GM21381 (cell line): ENCODE results near the gene GPBP1L1.

Experiments used
- ATAC-seq: cut with Tn5 transposase; IDR thresholded peaks from one replicate; pipeline ENCODE4 v1.9.1; 2021; ENCODE audit warnings: mild to moderate bottlenecking, moderate library complexity; ENCODE audit not compliant: unreplicated experiment

GPBP1L1 gene

GRCh38 chr1:45643978-45644377 lies 42.4 kb downstream of the GPBP1L1 start:
- no peak for ATAC-seq

GRCh38 chr1:45643321-45643720 lies 43.0 kb downstream of the GPBP1L1 start:
- ATAC-seq: no peak

DNA sequence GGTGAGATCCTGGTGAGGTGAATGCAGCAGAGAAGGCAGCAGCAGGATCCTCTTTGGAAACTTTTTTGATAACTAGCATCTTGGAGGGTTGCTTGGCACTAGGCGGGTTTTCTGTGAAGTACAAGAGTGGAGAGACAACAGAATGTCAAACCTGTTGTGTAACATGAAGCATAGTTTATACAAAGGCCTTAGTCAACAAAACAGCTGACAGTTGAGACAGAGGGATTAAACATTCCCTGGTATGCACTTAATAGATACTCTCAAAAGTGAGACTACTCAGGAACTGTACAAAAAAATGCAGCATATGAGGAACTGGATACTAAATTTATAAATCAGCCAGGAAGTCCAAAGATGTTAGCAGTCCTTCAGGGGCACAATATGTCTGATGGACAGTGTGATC lies 46.0 kb downstream of the GPBP1L1 start:
- ATAC-seq: no peak

GRCh38 chr1:45635211-45635610 lies 51.1 kb downstream of the GPBP1L1 start:
- no peak for ATAC-seq

GRCh38 chr1:45630429-45630828 lies 55.9 kb downstream of the GPBP1L1 start:
- ATAC-seq: no peak

DNA sequence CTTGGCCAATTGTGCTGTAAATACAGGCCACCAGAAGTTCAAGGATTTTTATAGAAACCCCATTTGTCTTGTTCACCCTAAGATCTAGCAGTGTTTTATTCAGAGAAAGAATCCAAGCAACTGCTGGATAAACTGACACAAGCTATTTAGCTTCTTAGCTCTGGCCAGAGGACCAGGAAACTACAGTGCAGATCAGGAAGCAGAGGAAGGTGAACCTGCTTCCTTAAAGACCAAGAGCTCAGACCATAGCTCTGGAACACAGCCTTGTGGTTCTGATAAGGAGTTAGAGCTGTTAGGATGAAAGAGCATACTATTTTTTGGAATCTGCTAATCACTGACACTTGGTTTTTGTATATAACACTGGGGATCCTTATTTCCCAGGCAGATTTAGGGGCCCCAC lies 57.3 kb downstream of the GPBP1L1 start:
- ATAC-seq: no peak

- ATAC-seq: no peak
These were observed 62.4 kb downstream of the GPBP1L1 start, which contains the start of gene CCDC17 for GRCh38 chr1:45623972-45624371. Gene CCDC17 (minus strand): TSS chr1:45624054. CDS start chr1:45623909, 145 bp downstream.

GRCh38 chr1:45622524-45623394 lies 63.6 kb downstream of the GPBP1L1 start:
- ATAC-seq: no peak

GRCh38 chr1:45621895-45622523 lies 64.3 kb downstream of the GPBP1L1 start:
- no peak for ATAC-seq

DNA sequence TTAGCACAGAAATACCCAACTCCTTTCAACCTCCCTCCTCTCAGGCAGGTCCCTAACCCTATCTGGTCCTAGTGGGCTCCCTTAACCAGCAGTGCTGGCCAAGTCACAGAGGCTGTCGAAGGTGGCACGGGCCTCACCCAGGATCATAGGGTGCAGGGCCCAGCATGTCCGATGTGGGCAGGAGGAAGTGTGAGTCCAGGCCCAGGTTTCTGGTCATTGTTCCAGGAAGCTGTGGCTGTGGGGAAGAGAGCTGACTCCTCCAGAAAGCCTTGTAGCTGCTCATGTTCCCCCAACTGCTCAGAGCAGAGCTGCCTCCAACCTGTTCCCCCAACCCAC lies 64.9 kb downstream of the GPBP1L1 start:
- no peak for ATAC-seq

DNA sequence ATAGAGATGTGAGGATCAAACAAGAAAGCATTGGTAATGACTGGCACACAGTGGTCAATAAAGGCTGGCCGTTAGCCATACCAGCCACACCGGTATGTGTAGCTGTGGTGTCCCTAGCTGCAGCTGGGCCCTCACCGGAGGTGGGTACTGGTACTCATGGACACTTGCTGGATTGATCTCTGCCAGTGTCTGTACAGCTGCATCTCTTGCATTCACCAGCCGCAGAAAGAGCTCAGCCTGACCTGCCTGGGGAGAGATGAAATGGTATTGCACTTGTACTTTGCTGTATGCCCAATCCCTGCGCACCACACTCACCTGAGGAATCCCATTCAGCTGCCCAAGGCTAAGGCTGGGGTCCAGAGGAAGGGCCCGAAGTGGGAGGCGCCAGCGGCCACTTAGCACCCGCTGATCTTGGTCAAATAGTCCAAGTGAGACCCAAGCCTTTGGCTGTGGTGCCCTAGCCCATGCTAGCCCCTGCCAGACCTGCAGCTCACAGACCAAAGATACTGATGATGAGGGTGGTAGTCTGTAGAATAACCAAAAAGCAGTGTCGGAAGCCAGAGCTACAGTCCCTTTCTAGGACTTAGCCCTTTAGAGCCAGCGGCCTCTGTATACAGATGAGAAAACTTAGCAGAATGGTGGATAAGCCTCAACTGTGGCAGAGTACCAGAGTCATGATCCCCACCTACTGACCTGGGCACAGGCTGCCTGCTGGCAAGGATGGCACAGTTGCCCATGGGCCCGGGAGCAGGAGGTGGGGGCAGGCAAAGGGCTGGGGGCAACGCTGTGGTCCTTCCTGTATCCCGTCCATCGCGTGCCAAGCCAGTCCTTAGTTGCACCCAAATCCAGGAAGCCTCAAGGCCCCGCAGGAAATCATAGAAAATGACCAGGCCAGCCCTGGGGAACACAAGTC lies 65.5 kb downstream of the GPBP1L1 start:
- no peak for ATAC-seq

DNA sequence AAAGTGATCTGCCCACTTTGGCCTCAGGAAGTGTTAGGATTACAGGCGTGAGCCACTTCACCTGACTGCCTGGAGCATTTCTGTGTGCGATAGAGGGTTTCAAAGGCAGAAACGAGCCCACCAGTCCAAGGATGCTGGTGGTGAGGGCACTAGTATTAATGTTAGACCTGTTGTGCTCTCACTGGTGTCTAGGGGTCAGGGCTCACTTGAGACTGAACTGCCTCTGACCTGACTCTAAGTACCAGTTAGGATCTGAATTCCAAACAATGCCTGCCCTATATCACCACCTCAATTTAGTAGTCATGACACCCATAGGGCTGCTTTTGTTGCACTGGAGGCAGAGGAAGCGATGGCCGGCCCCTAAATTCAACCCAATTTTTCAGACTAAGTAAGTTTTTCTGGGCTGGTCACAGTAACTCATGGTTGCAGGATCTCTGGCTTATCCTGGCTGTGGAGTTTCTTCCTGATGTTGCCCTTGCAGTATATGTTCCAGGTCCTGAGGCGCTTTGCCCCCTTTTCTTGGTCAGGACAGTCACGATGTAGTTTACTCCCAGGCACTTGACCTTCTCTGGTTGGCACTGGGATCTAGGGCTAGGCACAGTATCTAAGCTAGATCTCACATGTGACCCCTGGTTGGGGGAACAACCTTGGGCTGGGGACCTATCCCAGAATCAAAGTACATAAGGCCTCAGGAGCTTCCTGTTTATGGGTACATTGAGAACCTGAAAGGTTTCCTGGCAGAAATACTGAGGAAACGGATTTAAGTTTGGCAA lies 67.0 kb downstream of the GPBP1L1 start:
- no peak for ATAC-seq

DNA sequence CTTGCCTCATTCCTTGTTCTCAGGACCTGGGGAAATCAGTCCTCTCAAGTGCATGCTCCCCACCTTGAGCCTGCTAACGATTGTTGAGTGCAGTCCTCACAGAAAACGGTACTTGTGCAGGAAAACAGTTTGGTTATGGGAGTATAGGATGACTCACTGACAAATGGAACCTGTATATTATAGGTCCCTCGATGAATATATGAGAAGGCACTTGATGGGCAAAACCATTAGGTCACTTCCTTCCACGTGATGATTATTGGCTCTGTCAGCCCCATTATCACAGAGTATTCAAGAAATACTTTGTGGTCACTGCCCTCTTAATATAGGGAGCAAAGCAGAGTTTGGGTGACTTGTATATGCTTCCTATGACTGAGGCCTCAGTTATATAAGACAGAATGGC lies 68.7 kb downstream of the GPBP1L1 start:
- no peak for ATAC-seq

DNA sequence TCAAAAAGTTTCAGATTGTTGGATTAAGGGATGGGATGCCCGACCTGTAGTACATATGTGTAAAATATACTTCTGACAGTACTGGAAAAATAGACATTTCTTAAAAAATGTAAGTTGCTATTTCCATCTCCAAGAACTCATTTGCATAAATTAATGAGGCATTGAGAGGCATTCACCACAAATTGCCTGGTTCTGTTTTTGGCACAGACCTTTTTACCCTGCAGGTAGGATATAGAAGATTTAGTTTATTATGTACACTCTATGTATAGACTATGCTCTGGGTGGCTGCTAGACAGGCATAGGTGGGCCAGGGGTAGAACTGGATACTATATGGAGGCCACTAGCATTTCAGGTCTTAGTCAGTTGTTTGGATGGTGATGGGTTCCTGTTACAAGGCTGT lies 70.4 kb downstream of the GPBP1L1 start:
- ATAC-seq: no peak

- no peak for ATAC-seq
These were observed 73.3 kb downstream of the GPBP1L1 start for GRCh38 chr1:45612941-45613579.

GRCh38 chr1:45610589-45611226 lies 75.6 kb downstream of the GPBP1L1 start:
- no peak for ATAC-seq

- no peak for ATAC-seq
These were observed 77.9 kb downstream of the GPBP1L1 start for GRCh38 chr1:45608175-45609156.

DNA sequence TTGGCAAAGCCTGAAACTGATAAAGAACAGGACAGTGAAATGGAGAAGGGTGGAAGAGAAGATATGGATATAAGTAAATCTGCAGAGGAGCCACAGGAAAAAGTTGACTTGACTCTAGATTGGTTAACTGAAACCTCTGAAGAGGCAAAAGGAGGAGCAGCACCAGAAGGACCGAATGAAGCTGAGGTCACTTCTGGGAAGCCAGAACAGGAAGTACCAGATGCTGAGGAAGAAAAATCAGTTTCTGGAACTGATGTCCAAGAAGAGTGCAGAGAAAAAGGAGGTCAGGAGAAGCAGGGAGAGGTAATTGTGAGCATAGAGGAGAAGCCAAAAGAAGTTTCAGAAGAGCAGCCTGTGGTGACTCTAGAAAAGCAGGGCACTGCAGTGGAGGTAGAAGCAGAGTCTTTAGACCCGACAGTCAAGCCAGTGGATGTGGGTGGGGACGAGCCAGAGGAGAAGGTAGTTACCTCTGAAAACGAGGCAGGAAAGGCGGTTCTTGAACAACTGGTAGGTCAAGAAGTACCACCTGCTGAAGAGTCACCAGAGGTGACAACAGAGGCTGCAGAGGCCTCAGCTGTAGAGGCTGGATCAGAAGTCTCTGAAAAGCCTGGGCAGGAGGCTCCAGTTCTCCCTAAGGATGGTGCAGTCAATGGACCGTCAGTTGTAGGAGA lies 78.8 kb downstream of the GPBP1L1 start:
- ATAC-seq: no peak
